Upper lobe of right lung (tissue), 1 donor: ENCODE measurements around the gene YIPF5. TPM values are rescaled to one million over a fixed set of nuclear protein-coding genes. Genes with fewer than 3 reads are reported as not detected.
A peak's percentile ranks its signal among the peaks of the same experiment; 100 is the strongest.

ENCODE experiments used
- ATAC-seq: fragments of 200-7000 bp; cut with Tn5 transposase; one replicate; pipeline ENCODE4 v1.9.1; 2020; ENCODE audit warnings: mild to moderate bottlenecking, moderate library complexity
- DNase-seq: peaks from one replicate; pipeline ENCODE4 v3.0.0-alpha.2; 2020
- H3K27ac ChIP-seq: fragments of 200-600 bp; one replicate; pipeline ENCODE4 v1.8.0; 2022
- H3K27me3 ChIP-seq: fragments of 200-600 bp; one replicate; pipeline ENCODE4 v1.8.0; 2022; ENCODE audit warnings: mild to moderate bottlenecking
- H3K36me3 ChIP-seq: fragments of 200-600 bp; one replicate; pipeline ENCODE4 v1.8.0; 2022
- H3K4me1 ChIP-seq: fragments of 200-600 bp; one replicate; pipeline ENCODE4 v1.8.0; 2022
- H3K4me3 ChIP-seq: fragments of 200-600 bp; one replicate; pipeline ENCODE4 v1.8.0; 2022; ENCODE audit warnings: mild to moderate bottlenecking
- H3K9me3 ChIP-seq: fragments of 200-600 bp; one replicate; pipeline ENCODE4 v1.8.0; 2022
- CTCF ChIP-seq: fragments of 200-600 bp; IDR thresholded peaks from one replicate; pipeline ENCODE4 v1.8.0; 2022; ENCODE audit warnings: antibody characterized with exemption
- intact Hi-C: fragments of 100-400 bp; cut with DNase I; formaldehyde crosslinking; loops from one replicate; pipeline ENCODE4 v1.11.0; 2022
- total RNA-seq: library from RNA; stranded (reverse); fragmentation: NEBNext Ultra II Directional; extraction: Animal tissue kit (Norgen Biotek cat#: 25700); gene quantifications from one replicate; pipeline ENCODE4 v1.2.1, GENCODE V29; 2021
- donor health status: DM: no; HTN: yes; CAD: no; lungs with severe emphysema.

YIPF5 gene
- total RNA-seq, 1 donor from 2014 or later, result 47.6 TPM

GRCh38 chr5:144179226-144179625, 8.8 kb upstream of the YIPF5 start:
- DNase-seq, result no peak
- ATAC-seq, result no peak

GRCh38 chr5:144177548-144177947, 7.1 kb upstream of the YIPF5 start:
- TF ChIP-seq CTCF, result no peak
- Histone ChIP-seq H3K4me1 (no peaks in the 10 kb centered on the region), H3K9me3 (no peaks in the 10 kb centered on the region), H3K27me3 (no peaks in the 10 kb centered on the region), H3K27ac (no peak overlapping the region), H3K36me3 (no peaks in the 10 kb centered on the region), H3K4me3 (no peak overlapping the region)
- intact Hi-C loops, result no loop called here
- DNase-seq, result no peak
- ATAC-seq, result no peak

More at GRCh38 chr5:144179226-144179625, 8.8 kb upstream of the YIPF5 start:
- no peak overlapping the region for H3K27ac ChIP-seq
- H3K4me3 ChIP-seq, result no peak overlapping the region
- no peak for TF ChIP-seq CTCF
- H3K4me1 ChIP-seq, result no peaks in the 10 kb centered on the region
- no peaks in the 10 kb centered on the region for H3K36me3 ChIP-seq
- H3K9me3 ChIP-seq, result no peaks in the 10 kb centered on the region
- no peaks in the 10 kb centered on the region for H3K27me3 ChIP-seq
- intact Hi-C loops, result no loop called here

- Histone ChIP-seq H3K27me3 (no peaks in the 10 kb centered on the region), H3K27ac (no peak overlapping the region), H3K9me3 (no peaks in the 10 kb centered on the region), H3K4me3 (no peak overlapping the region), H3K36me3 (no peaks in the 10 kb centered on the region), H3K4me1 (peaks cover 8% of the 10 kb centered on the region)
- no peak for DNase-seq
- no peak for ATAC-seq
- TF ChIP-seq CTCF, result no peak
- intact Hi-C loops, result no loop called here
Observed at GRCh38 chr5:144173766-144174165, 3.3 kb upstream of the YIPF5 start.

- H3K9me3 ChIP-seq, result no peaks in the 10 kb centered on the region
- H3K27me3 ChIP-seq, result no peaks in the 10 kb centered on the region
- peak overlapping the region; percentile 86 for H3K4me3 ChIP-seq
- H3K36me3 ChIP-seq, result peaks cover 14% of the 10 kb centered on the region
- no peak for TF ChIP-seq CTCF
- peaks cover 16% of the 10 kb centered on the region for H3K4me1 ChIP-seq
- no peak for DNase-seq
- no peak for ATAC-seq
- peak overlapping the region; percentile 92 for H3K27ac ChIP-seq
- intact Hi-C loops, result no loop called here
Observed at GRCh38 chr5:144169904-144170275, 569 bp downstream of the YIPF5 start.

- ATAC-seq (no peak), DNase-seq (no peak)
- no peak for TF ChIP-seq CTCF
- no peak overlapping the region for H3K4me3 ChIP-seq
- peaks cover 33% of the 10 kb centered on the region for H3K36me3 ChIP-seq
- peaks cover 16% of the 10 kb centered on the region for H3K4me1 ChIP-seq
- intact Hi-C loops, result no loop called here
- H3K9me3 ChIP-seq, result no peaks in the 10 kb centered on the region
- H3K27ac ChIP-seq, result no peak overlapping the region
- H3K27me3 ChIP-seq, result no peaks in the 10 kb centered on the region
Observed at GRCh38 chr5:144167998-144168397, 2.5 kb downstream of the YIPF5 start.

- Histone ChIP-seq H3K27me3 (no peaks in the 10 kb centered on the region), H3K4me3 (no peak overlapping the region), H3K4me1 (peaks cover 16% of the 10 kb centered on the region), H3K9me3 (no peaks in the 10 kb centered on the region), H3K27ac (no peak overlapping the region), H3K36me3 (peaks cover 46% of the 10 kb centered on the region)
- intact Hi-C loops, result no loop called here
- DNase-seq (no peak), ATAC-seq (no peak)
- TF ChIP-seq CTCF, result no peak
Observed at GRCh38 chr5:144166696-144167095, 3.8 kb downstream of the YIPF5 start.
